HepG2 (cell line): ENCODE measurements around the gene PCYT2. TPM values are rescaled to one million over a fixed set of nuclear protein-coding genes. Genes with fewer than 3 reads are reported as not detected.

Experiments
- BHLHE40 ChIP-seq: IDR thresholded peaks from 2 replicates; pipeline ENCODE4 v1.6.1; 2011; ENCODE audit warnings: low read length, improper control_type of control experiment
- CREB1 ChIP-seq, 2 experiments: fragments of 450-650 bp in 1 of 2; IDR thresholded peaks; 2 replicates each; pipeline ENCODE4 v1.6.1; 2016 to 2017; ENCODE audit warnings: control low read depth in 1 of 2, mild to moderate bottlenecking in 1 of 2, missing compliant biosample characterization in 1 of 2, missing genetic modification characterization in 1 of 2
- DNMT1 ChIP-seq: sonication (generic); formaldehyde crosslinking; IDR thresholded peaks from 2 replicates; pipeline ENCODE4 v1.5.1; 2020; ENCODE audit warnings: mild to moderate bottlenecking, missing genetic modification reagents
- GABPB1 ChIP-seq: IDR thresholded peaks from 2 replicates; pipeline ENCODE4 v1.6.1; 2016; ENCODE audit warnings: mild to moderate bottlenecking, missing genetic modification reagents, moderate library complexity, missing compliant biosample characterization
- GATAD1 ChIP-seq: IDR thresholded peaks from 2 replicates; pipeline ENCODE4 v1.6.1; 2016; ENCODE audit warnings: missing genetic modification reagents, missing compliant biosample characterization
- GZF1 ChIP-seq: sonication (generic); formaldehyde crosslinking; IDR thresholded peaks from 2 replicates; pipeline ENCODE4 v1.5.1; 2020; ENCODE audit warnings: mild to moderate bottlenecking, missing genetic modification reagents
- HDAC6 ChIP-seq: fragments of 200-600 bp; sonication (generic); IDR thresholded peaks from 2 replicates; pipeline ENCODE4 v1.7.0; 2017; ENCODE audit warnings: mild to moderate bottlenecking, antibody characterized with exemption, low read length, low read depth
- KLF15 ChIP-seq: sonication (generic); formaldehyde crosslinking; IDR thresholded peaks from 2 replicates; pipeline ENCODE4 v1.8.1; 2023; ENCODE audit warnings: borderline replicate concordance, mild to moderate bottlenecking, inconsistent platforms, missing genetic modification reagents, mixed read lengths
- NR1H2 ChIP-seq: sonication (generic); formaldehyde crosslinking; IDR thresholded peaks from 2 replicates; pipeline ENCODE4 v1.8.1; 2022; ENCODE audit warnings: low read depth, missing genetic modification reagents, borderline replicate concordance
- POLR2A ChIP-seq, 2 experiments: IDR thresholded peaks; 2 replicates each; pipeline ENCODE4 v1.6.1; 2011; ENCODE audit warnings: low read depth in 2 of 2, low read length in 2 of 2, mild to moderate bottlenecking in 1 of 2, moderate library complexity in 1 of 2; ENCODE audit not compliant: insufficient read depth in 1 of 2
- SETDB1 ChIP-seq: sonication (generic); formaldehyde crosslinking; IDR thresholded peaks from 2 replicates; pipeline ENCODE4 v1.5.1; 2020; ENCODE audit warnings: missing genetic modification reagents, mild to moderate bottlenecking, borderline replicate concordance
- SP2 ChIP-seq: sonication (generic); formaldehyde crosslinking; IDR thresholded peaks from 2 replicates; pipeline ENCODE4 v1.5.1; 2020; ENCODE audit warnings: mild to moderate bottlenecking, missing genetic modification reagents
- SPEN ChIP-seq: sonication (generic); formaldehyde crosslinking; IDR thresholded peaks from 2 replicates; pipeline ENCODE4 v1.5.1; 2020; ENCODE audit warnings: low read depth, mild to moderate bottlenecking, missing genetic modification reagents
- TAF1 ChIP-seq: sonication (generic); formaldehyde crosslinking; IDR thresholded peaks from 2 replicates; pipeline ENCODE4 v1.4.0; 2020; ENCODE audit warnings: missing genetic modification reagents
- TCF7L2 ChIP-seq: IDR thresholded peaks from 2 replicates; pipeline ENCODE4 v1.6.1; 2011; ENCODE audit warnings: mild to moderate bottlenecking, low read depth, low read length, moderate library complexity
- TOPORS ChIP-seq: sonication (generic); formaldehyde crosslinking; IDR thresholded peaks from 2 replicates; pipeline ENCODE4 v1.8.0; 2023; ENCODE audit warnings: mild to moderate bottlenecking, missing genetic modification reagents
- YY1 ChIP-seq: IDR thresholded peaks from 2 replicates; pipeline ENCODE4 v1.6.1; 2011; ENCODE audit warnings: low read length, low read depth, moderate library complexity, mild to moderate bottlenecking; ENCODE audit not compliant: insufficient read depth, insufficient replicate concordance
- ZC3H13 ChIP-seq: sonication (generic); formaldehyde crosslinking; IDR thresholded peaks from 2 replicates; pipeline ENCODE4 v1.8.1; 2023; ENCODE audit warnings: mild to moderate bottlenecking, missing genetic modification reagents, moderate library complexity
- ZIK1 ChIP-seq: sonication (generic); formaldehyde crosslinking; IDR thresholded peaks from 2 replicates; pipeline ENCODE4 v1.5.0; 2020; ENCODE audit warnings: mild to moderate bottlenecking, low read depth, missing genetic modification reagents, borderline replicate concordance
- ZKSCAN8 ChIP-seq: IDR thresholded peaks from 2 replicates; pipeline ENCODE4 v1.6.1; 2016; ENCODE audit warnings: borderline replicate concordance, missing genetic modification reagents, missing compliant biosample characterization
- ZNF160 ChIP-seq: sonication (generic); formaldehyde crosslinking; IDR thresholded peaks from 2 replicates; pipeline ENCODE4 v1.8.0; 2022; ENCODE audit warnings: mild to moderate bottlenecking, inconsistent platforms, missing genetic modification reagents
- ZNF672 ChIP-seq: sonication (generic); formaldehyde crosslinking; IDR thresholded peaks from 2 replicates; pipeline ENCODE4 v1.8.1; 2022; ENCODE audit warnings: missing genetic modification reagents
- ZNF777 ChIP-seq: sonication (generic); formaldehyde crosslinking; IDR thresholded peaks from 2 replicates; pipeline ENCODE4 v1.4.0; 2020; ENCODE audit warnings: missing genetic modification reagents
- polyA plus RNA-seq, 8 experiments: library from polyadenylated mRNA; depleted of rRNA in 3 of 8; stranded (reverse) in 7 of 8; unstranded in 1 of 8; fragments of >200 nt; fragmentation: Illumina TruSeq in 4 of 8; extraction: Trizol in 4 of 8; gene quantifications; 2 replicates each; pipeline versions ENCODE4 v1.2.1 to v1.2.3, GENCODE V29; 2011 to 2016; ENCODE audit warnings: low read depth in 4 of 8, missing spikeins in 1 of 8, mixed read lengths in 1 of 8; ENCODE audit not compliant: insufficient read depth in 1 of 8
- total RNA-seq, 5 experiments: library from RNA; depleted of rRNA; stranded (reverse); fragments of >200 nt; fragmentation: Illumina TruSeq; extraction: Trizol; gene quantifications; 2 replicates each; pipeline ENCODE4 v1.2.3, GENCODE V29; 2016; ENCODE audit warnings: low read depth in 1 of 5
- TF ChIP-seq, protein P1 (sequence below): sonication (generic); formaldehyde crosslinking; IDR thresholded peaks from 2 replicates; pipeline ENCODE4 v1.5.0; 2020; ENCODE audit warnings: mild to moderate bottlenecking, missing genetic modification reagents, moderate library complexity
- TF ChIP-seq, protein P2 (sequence below): sonication (generic); formaldehyde crosslinking; IDR thresholded peaks from 2 replicates; pipeline ENCODE4 v1.4.0; 2020; ENCODE audit warnings: low read depth, mild to moderate bottlenecking, missing genetic modification reagents
- TF ChIP-seq, protein P3 (sequence below): IDR thresholded peaks from 2 replicates; pipeline ENCODE4 v1.6.1; 2016; ENCODE audit warnings: missing genetic modification reagents, missing compliant biosample characterization
- TF ChIP-seq, protein P4 (sequence below): sonication (generic); formaldehyde crosslinking; IDR thresholded peaks from 2 replicates; pipeline ENCODE4 v1.5.0; 2020; ENCODE audit warnings: mild to moderate bottlenecking, missing genetic modification reagents

Gene PCYT2
- total and polyA plus RNA-seq, 2 of the 13 experiments (the other 11 are each of a cell fraction or from before 2014, with no cell fraction given) = 147 to 297 TPM

DNA sequence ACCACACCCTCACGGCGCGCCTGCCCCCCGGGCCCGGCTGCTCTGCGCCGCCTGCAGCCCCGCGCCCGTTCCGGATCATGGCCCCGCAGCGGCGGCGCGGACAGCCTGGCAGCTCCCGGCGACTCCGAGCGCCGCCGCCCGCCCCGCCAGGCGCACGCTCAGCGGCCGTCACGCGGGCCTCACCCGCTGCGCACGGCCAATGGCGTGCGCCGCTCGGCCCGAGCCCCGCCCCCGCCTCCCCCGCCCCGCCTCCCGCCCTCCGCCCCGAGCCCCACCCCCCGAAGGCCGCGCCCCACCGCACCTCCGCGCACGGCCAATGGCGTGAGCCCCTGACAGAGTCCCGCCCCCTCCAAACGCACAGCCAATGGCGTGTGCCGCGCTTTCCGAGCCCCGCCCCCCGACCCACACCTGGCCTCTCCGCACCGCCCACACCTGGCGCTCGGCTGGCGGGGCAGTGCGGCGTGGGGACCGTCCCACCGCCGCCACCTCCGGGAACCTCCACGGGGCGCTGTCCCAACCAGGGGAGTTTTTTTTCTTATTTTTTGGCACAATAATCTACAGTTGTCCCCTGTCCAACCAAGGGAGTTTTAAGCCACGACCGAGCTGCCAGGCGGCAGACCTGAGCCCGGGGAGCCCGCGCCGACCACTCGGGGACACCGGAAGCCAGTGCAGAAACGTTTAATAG, at the start of gene PCYT2 (continued):
- TF ChIP-seq, protein P1, sequence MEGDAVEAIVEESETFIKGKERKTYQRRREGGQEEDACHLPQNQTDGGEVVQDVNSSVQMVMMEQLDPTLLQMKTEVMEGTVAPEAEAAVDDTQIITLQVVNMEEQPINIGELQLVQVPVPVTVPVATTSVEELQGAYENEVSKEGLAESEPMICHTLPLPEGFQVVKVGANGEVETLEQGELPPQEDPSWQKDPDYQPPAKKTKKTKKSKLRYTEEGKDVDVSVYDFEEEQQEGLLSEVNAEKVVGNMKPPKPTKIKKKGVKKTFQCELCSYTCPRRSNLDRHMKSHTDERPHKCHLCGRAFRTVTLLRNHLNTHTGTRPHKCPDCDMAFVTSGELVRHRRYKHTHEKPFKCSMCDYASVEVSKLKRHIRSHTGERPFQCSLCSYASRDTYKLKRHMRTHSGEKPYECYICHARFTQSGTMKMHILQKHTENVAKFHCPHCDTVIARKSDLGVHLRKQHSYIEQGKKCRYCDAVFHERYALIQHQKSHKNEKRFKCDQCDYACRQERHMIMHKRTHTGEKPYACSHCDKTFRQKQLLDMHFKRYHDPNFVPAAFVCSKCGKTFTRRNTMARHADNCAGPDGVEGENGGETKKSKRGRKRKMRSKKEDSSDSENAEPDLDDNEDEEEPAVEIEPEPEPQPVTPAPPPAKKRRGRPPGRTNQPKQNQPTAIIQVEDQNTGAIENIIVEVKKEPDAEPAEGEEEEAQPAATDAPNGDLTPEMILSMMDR (CRISPR knock-in tag) = peak; percentile 47
- TF ChIP-seq, protein P2, sequence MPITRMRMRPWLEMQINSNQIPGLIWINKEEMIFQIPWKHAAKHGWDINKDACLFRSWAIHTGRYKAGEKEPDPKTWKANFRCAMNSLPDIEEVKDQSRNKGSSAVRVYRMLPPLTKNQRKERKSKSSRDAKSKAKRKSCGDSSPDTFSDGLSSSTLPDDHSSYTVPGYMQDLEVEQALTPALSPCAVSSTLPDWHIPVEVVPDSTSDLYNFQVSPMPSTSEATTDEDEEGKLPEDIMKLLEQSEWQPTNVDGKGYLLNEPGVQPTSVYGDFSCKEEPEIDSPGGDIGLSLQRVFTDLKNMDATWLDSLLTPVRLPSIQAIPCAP (CRISPR knock-in tag) = no peak
- TF ChIP-seq, protein P3, sequence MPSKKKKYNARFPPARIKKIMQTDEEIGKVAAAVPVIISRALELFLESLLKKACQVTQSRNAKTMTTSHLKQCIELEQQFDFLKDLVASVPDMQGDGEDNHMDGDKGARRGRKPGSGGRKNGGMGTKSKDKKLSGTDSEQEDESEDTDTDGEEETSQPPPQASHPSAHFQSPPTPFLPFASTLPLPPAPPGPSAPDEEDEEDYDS (CRISPR knock-in tag) = peak; percentile 66
- TF ChIP-seq TOPORS (CRISPR knock-in tag) (no peak), SETDB1 (CRISPR knock-in tag) (no peak), NR1H2 (CRISPR knock-in tag) (no peak), POLR2A (IDR thresholded peaks at IDR 0.05; ENCODE audit: insufficient read depth in 1 of 2, low read depth in 2 of 2, low read length in 2 of 2) (peak in 1 of 2 experiments; percentile 30; a peak in 1 of 4 replicates), HDAC6 (no peak), GZF1 (no peak), ZNF777 (CRISPR knock-in tag) (peak; percentile 2; the same call in 1 of the 2 replicates), ZIK1 (CRISPR knock-in tag) (no peak), BHLHE40 (0 out of 2 replicates have a peak, but pooled peaks have one; percentile 43), ZNF672 (CRISPR knock-in tag) (no peak), DNMT1 (CRISPR knock-in tag) (no peak), SPEN (CRISPR knock-in tag) (0 out of 2 replicates have a peak, but pooled peaks have one; percentile 0), TAF1 (CRISPR knock-in tag) (no peak), ZKSCAN8 (CRISPR knock-in tag) (no peak), KLF15 (0 out of 2 replicates have a peak, but pooled peaks have one; percentile 23), ZC3H13 (CRISPR knock-in tag) (peak; percentile 67; the same call in 1 of the 2 replicates), SP2 (CRISPR knock-in tag) (peak; percentile 84), ZNF160 (no peak; the same call in 1 of the 2 replicates), YY1 (peak; percentile 51), TCF7L2 (no peak), CREB1 (IDR thresholded peaks at IDR 0.05) (no peak), CREB1 (CRISPR knock-in tag; IDR thresholded peaks at IDR 0.05) (no peak), GABPB1 (peak; percentile 66), GATAD1 (CRISPR knock-in tag) (no peak)
- TF ChIP-seq, protein P4, sequence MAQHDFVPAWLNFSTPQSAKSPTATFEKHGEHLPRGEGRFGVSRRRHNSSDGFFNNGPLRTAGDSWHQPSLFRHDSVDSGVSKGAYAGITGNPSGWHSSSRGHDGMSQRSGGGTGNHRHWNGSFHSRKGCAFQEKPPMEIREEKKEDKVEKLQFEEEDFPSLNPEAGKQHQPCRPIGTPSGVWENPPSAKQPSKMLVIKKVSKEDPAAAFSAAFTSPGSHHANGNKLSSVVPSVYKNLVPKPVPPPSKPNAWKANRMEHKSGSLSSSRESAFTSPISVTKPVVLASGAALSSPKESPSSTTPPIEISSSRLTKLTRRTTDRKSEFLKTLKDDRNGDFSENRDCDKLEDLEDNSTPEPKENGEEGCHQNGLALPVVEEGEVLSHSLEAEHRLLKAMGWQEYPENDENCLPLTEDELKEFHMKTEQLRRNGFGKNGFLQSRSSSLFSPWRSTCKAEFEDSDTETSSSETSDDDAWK (CRISPR knock-in tag) = no peak
